Astrocyte (in vitro differentiated cells and primary cell): ENCODE results near the gene VENTX. TPM values are rescaled to one million over a fixed set of nuclear protein-coding genes. Genes with fewer than 3 reads are reported as not detected.

ENCODE experiments used
- DNase-seq: peaks from one replicate; pipeline ENCODE4 v3.0.0-alpha.2; 2010; ENCODE audit warnings: low read depth
- FAIRE-seq: peaks from 2 replicates; lab custom pipeline; 2011; peaks lifted over from hg19 to GRCh38; lab: Jason Lieb, UNC
- H2AFZ ChIP-seq: 2 replicates; pipeline ENCODE4 v1.6.0; 2012; ENCODE audit warnings: low read depth, low read length, inconsistent platforms
- H3K27ac ChIP-seq: 2 replicates; pipeline ENCODE4 v1.5.1; 2011; ENCODE audit warnings: low read depth, low read length, inconsistent platforms
- H3K27me3 ChIP-seq: 2 replicates; pipeline ENCODE4 v1.6.0; 2011; ENCODE audit warnings: low read length, inconsistent platforms; ENCODE audit not compliant: insufficient read depth
- H3K36me3 ChIP-seq: 2 replicates; pipeline ENCODE4 v1.5.1; 2011; ENCODE audit warnings: low read length, inconsistent platforms; ENCODE audit not compliant: insufficient read depth
- H3K4me1 ChIP-seq: 2 replicates; pipeline ENCODE4 v1.5.1; 2011; ENCODE audit warnings: low read length, inconsistent platforms; ENCODE audit not compliant: insufficient read depth
- H3K4me2 ChIP-seq: 2 replicates; pipeline ENCODE4 v1.6.0; 2012; ENCODE audit warnings: low read length, inconsistent platforms
- H3K4me3 ChIP-seq: 2 replicates; pipeline ENCODE4 v1.5.1; 2011; ENCODE audit warnings: low read depth, mild to moderate bottlenecking, low read length, inconsistent platforms; ENCODE audit not compliant: insufficient read depth
- H3K79me2 ChIP-seq: 2 replicates; pipeline ENCODE4 v1.6.0; 2012; ENCODE audit warnings: mild to moderate bottlenecking, low read length, inconsistent platforms; ENCODE audit not compliant: insufficient read depth
- H3K9ac ChIP-seq: 2 replicates; pipeline ENCODE4 v1.6.0; 2012; ENCODE audit warnings: mild to moderate bottlenecking, low read length, inconsistent platforms
- H3K9me3 ChIP-seq: 2 replicates; pipeline ENCODE4 v1.5.1; 2012; ENCODE audit warnings: low read depth, mild to moderate bottlenecking, low read length, inconsistent platforms; ENCODE audit not compliant: insufficient read depth
- H4K20me1 ChIP-seq: 2 replicates; pipeline ENCODE4 v1.6.0; 2012; ENCODE audit warnings: low read length, inconsistent platforms; ENCODE audit not compliant: insufficient read depth
- H3K27ac Mint-ChIP-seq: one replicate; pipeline ENCODE4 v1.8.0; 2021; ENCODE audit warnings: mild to moderate bottlenecking, mixed read lengths; ENCODE audit not compliant: unreplicated experiment
- H3K27me3 Mint-ChIP-seq: one replicate; pipeline ENCODE4 v1.8.0; 2021; ENCODE audit warnings: low read depth, mixed read lengths; ENCODE audit not compliant: unreplicated experiment
- H3K36me3 Mint-ChIP-seq: one replicate; pipeline ENCODE4 v1.8.0; 2021; ENCODE audit warnings: low read depth, mixed read lengths; ENCODE audit not compliant: unreplicated experiment
- H3K4me1 Mint-ChIP-seq: one replicate; pipeline ENCODE4 v1.8.0; 2021; ENCODE audit warnings: low read depth, mixed read lengths; ENCODE audit not compliant: unreplicated experiment
- H3K4me3 Mint-ChIP-seq: one replicate; pipeline ENCODE4 v1.8.0; 2021; ENCODE audit warnings: mild to moderate bottlenecking, moderate library complexity, mixed read lengths; ENCODE audit not compliant: unreplicated experiment
- H3K9me3 Mint-ChIP-seq: one replicate; pipeline ENCODE4 v1.8.0; 2021; ENCODE audit warnings: mild to moderate bottlenecking, mixed read lengths; ENCODE audit not compliant: unreplicated experiment
- CTCF ChIP-seq: IDR thresholded peaks from 2 replicates; pipeline ENCODE4 v1.5.1; 2011; ENCODE audit warnings: low read depth, mild to moderate bottlenecking, inconsistent platforms, low read length, moderate library complexity; ENCODE audit not compliant: insufficient read depth
- EZH2 ChIP-seq: IDR thresholded peaks from 2 replicates; pipeline ENCODE4 v1.6.1; 2012; ENCODE audit warnings: mild to moderate bottlenecking, low read length, inconsistent platforms; ENCODE audit not compliant: insufficient read depth
- total RNA-seq: library from RNA; stranded (reverse); gene quantifications from 2 replicates; pipeline ENCODE4 v1.2.1, GENCODE V29; 2021

The VENTX gene
- total RNA-seq, 1 donor from 2014 or later = 0.11 TPM

GRCh38 chr10:133199488-133199885, 38.2 kb upstream of the VENTX start:
- Histone ChIP-seq H2AFZ (no peak overlapping the region), H3K79me2 (no peaks in the 10 kb centered on the region), H3K27ac (no peak overlapping the region), H3K36me3 (no peaks in the 10 kb centered on the region), H3K4me3 (no peak overlapping the region), H3K9me3 (no peaks in the 10 kb centered on the region), H4K20me1 (no peaks in the 10 kb centered on the region), H3K9ac (no peak overlapping the region), H3K4me1 (no peaks in the 10 kb centered on the region), H3K4me2 (no peak overlapping the region), H3K27me3 (no peaks in the 10 kb centered on the region)
- Mint-ChIP-seq H3K27ac (no peak overlapping the region), H3K27me3 (peaks cover 17% of the 10 kb centered on the region), H3K4me3 (no peak overlapping the region), H3K4me1 (no peaks in the 10 kb centered on the region), H3K9me3 (peaks cover 4% of the 10 kb centered on the region), H3K36me3 (no peaks in the 10 kb centered on the region)
- DNase-seq (no peak), FAIRE-seq (no peak)
- TF ChIP-seq EZH2 (no peak), CTCF (no peak)

GRCh38 chr10:133199992-133200611, 37.6 kb upstream of the VENTX start:
- no peaks in the 10 kb centered on the region for H3K27me3 ChIP-seq
- no peak overlapping the region for H3K4me3 ChIP-seq
- no peak overlapping the region for H3K4me3 Mint-ChIP-seq
- no peaks in the 10 kb centered on the region for H3K9me3 Mint-ChIP-seq
- no peaks in the 10 kb centered on the region for H3K4me1 ChIP-seq
- no peak overlapping the region for H3K9ac ChIP-seq
- no peaks in the 10 kb centered on the region for H4K20me1 ChIP-seq
- no peak for FAIRE-seq
- H3K27ac Mint-ChIP-seq = no peak overlapping the region
- H2AFZ ChIP-seq = no peak overlapping the region
- H3K36me3 Mint-ChIP-seq = no peaks in the 10 kb centered on the region
- no peak overlapping the region for H3K27ac ChIP-seq
- H3K9me3 ChIP-seq = no peaks in the 10 kb centered on the region
- H3K4me1 Mint-ChIP-seq = no peaks in the 10 kb centered on the region
- no peak for DNase-seq
- no peaks in the 10 kb centered on the region for H3K36me3 ChIP-seq
- H3K4me2 ChIP-seq = no peak overlapping the region
- H3K79me2 ChIP-seq = no peaks in the 10 kb centered on the region
- H3K27me3 Mint-ChIP-seq = peaks cover 14% of the 10 kb centered on the region
- TF ChIP-seq CTCF = no peak
- no peak for TF ChIP-seq EZH2

- Mint-ChIP-seq H3K36me3 (no peaks in the 10 kb centered on the region), H3K27ac (no peak overlapping the region), H3K4me3 (no peak overlapping the region), H3K27me3 (peaks cover 14% of the 10 kb centered on the region), H3K4me1 (no peaks in the 10 kb centered on the region), H3K9me3 (no peaks in the 10 kb centered on the region)
- Histone ChIP-seq H3K36me3 (no peaks in the 10 kb centered on the region), H3K9ac (no peak overlapping the region), H3K4me3 (no peak overlapping the region), H2AFZ (no peak overlapping the region), H3K27ac (no peak overlapping the region), H4K20me1 (no peaks in the 10 kb centered on the region), H3K4me2 (no peak overlapping the region), H3K9me3 (no peaks in the 10 kb centered on the region), H3K4me1 (no peaks in the 10 kb centered on the region), H3K79me2 (no peaks in the 10 kb centered on the region), H3K27me3 (no peaks in the 10 kb centered on the region)
- FAIRE-seq = no peak
- TF ChIP-seq CTCF = no peak
- TF ChIP-seq EZH2 = no peak
- DNase-seq = no peak
Observed at GRCh38 chr10:133200621-133201031, 37.0 kb upstream of the VENTX start.
